GM19463 (cell line): ENCODE results near the gene PRTN3.

Source experiments
- ATAC-seq: cut with Tn5 transposase; IDR thresholded peaks from one replicate; pipeline ENCODE4 v1.9.1; 2021; ENCODE audit warnings: mild to moderate bottlenecking, moderate library complexity; ENCODE audit not compliant: unreplicated experiment

PRTN3 gene

GRCh38 chr19:896999-897398, 56.2 kb downstream of the PRTN3 start:
- no peak for ATAC-seq

GRCh38 chr19:897442-898039, 56.7 kb downstream of the PRTN3 start:
- no peak for ATAC-seq
